GM12865 (cell line): ENCODE results near the gene RNPEPL1.

Experiments
- DNase-seq: peaks from one replicate; pipeline ENCODE4 v3.0.0; 2010; ENCODE audit warnings: low read depth
- H3K4me3 ChIP-seq: 2 replicates; pipeline ENCODE4 v1.5.1; 2011; ENCODE audit warnings: mild to moderate bottlenecking, low read depth, low read length, control low read depth
- TF ChIP-seq, protein P1 (sequence below): IDR thresholded peaks from 2 replicates; pipeline ENCODE4 v1.5.1; 2011; ENCODE audit warnings: low read length, control low read depth, low read depth, inconsistent platforms; ENCODE audit not compliant: insufficient read depth; ENCODE audit errors: missing control alignments

Gene RNPEPL1

DNA sequence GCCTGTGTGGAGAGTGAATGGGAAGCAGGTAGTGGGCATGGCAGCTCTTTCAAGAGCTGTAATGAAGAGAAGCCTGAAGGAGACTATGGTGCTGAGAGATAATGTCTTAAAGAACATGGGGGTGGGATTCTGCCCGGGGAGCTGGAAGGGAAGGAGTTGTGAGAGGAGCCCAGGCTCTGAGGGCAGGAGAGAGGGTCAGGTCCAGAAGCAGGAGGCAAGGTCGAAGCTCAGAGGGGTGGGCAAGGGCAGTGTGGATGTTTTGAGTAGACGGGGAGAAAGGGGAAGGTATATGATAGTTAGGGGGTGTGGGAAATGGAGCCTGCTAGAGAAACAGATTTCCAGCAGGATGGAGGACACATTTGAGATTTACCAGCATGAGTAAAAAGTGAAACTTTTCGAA, 20.4 kb downstream of the RNPEPL1 start:
- no peak overlapping the region for H3K4me3 ChIP-seq
- TF ChIP-seq, protein P1, sequence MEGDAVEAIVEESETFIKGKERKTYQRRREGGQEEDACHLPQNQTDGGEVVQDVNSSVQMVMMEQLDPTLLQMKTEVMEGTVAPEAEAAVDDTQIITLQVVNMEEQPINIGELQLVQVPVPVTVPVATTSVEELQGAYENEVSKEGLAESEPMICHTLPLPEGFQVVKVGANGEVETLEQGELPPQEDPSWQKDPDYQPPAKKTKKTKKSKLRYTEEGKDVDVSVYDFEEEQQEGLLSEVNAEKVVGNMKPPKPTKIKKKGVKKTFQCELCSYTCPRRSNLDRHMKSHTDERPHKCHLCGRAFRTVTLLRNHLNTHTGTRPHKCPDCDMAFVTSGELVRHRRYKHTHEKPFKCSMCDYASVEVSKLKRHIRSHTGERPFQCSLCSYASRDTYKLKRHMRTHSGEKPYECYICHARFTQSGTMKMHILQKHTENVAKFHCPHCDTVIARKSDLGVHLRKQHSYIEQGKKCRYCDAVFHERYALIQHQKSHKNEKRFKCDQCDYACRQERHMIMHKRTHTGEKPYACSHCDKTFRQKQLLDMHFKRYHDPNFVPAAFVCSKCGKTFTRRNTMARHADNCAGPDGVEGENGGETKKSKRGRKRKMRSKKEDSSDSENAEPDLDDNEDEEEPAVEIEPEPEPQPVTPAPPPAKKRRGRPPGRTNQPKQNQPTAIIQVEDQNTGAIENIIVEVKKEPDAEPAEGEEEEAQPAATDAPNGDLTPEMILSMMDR = no peak
- DNase-seq = no peak

- DNase-seq = no peak
- TF ChIP-seq, protein P1 = no peak
- H3K4me3 ChIP-seq = no peak overlapping the region
Observed at GRCh38 chr2:240589375-240589774, 21.1 kb downstream of the RNPEPL1 start.

DNA sequence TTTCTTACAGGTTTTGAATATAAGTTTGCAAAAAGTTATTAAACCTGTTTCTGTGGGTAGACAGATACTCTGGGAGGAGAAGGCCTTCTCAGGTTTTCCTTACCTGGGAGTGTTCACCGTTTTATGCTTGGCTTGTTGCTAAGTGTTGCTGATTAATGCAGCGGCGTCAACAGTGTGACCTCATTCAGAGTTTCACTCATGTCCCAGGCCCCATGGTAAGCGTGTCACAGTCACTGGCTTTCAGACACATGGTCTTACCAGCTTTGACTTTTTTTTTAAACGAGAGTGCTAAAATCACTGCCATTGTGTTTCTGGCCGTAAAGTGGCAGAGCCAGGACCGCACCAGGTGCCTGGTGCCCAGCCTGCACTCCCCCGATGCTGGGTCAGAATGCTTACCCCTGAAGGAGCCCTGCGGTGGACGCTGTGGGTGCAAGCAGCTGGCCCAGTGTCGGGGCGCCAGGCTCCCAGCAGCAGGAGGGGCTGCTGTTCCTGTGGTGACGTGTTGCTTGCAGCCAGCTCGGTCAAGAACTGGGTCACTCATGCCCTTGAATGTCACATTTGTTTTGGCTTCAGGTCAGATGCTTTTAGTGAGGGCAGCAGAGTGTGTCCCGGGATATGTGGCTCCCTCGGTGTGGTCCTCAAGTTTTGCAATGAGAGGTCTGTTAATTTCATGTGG, 21.7 kb downstream of the RNPEPL1 start:
- TF ChIP-seq, protein P1 = no peak
- no peak for DNase-seq
- H3K4me3 ChIP-seq = no peak overlapping the region

- no peak for DNase-seq
- no peak overlapping the region for H3K4me3 ChIP-seq
- TF ChIP-seq, protein P1 = no peak
Observed at GRCh38 chr2:240590681-240591111, 22.4 kb downstream of the RNPEPL1 start.

- no peak overlapping the region for H3K4me3 ChIP-seq
- TF ChIP-seq, protein P1 = no peak
- no peak for DNase-seq
Observed at GRCh38 chr2:240591226-240591625, 22.9 kb downstream of the RNPEPL1 start.

DNA sequence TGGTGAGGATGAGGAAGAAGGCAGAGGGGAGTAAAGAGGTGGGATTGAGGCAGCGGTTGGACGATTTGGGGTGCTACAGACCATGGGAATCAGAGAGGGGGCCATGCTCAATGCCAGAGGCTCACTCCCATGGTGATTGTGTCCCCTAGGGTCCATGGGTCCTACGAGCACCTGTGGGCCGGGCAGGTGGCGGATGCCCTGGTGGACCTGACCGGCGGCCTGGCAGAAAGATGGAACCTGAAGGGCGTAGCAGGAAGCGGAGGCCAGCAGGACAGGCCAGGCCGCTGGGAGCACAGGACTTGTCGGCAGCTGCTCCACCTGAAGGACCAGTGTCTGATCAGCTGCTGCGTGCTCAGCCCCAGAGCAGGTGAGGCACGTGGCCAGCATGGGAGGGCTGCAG, 23.5 kb downstream of the RNPEPL1 start:
- H3K4me3 ChIP-seq = no peak overlapping the region
- no peak for DNase-seq
- TF ChIP-seq, protein P1 = no peak
